Breast epithelium (tissue), 3 donors: ENCODE results near the gene SEMA3G.

Source experiments
- POLR2AphosphoS5 ChIP-seq, 3 donors: sonication (generic); formaldehyde crosslinking; IDR thresholded peaks; one replicate each; pipeline ENCODE4 v1.6.1; 2017; ENCODE audit warnings: antibody characterized with exemption in 3 of 3
- TF ChIP-seq, protein P1 (sequence below), 3 donors: fragments of 450-650 bp; IDR thresholded peaks; one replicate each; pipeline ENCODE4 v1.5.1; 2016 to 2017; ENCODE audit warnings: antibody characterized with exemption in 3 of 3, mild to moderate bottlenecking in 3 of 3, moderate library complexity in 3 of 3

DNA sequence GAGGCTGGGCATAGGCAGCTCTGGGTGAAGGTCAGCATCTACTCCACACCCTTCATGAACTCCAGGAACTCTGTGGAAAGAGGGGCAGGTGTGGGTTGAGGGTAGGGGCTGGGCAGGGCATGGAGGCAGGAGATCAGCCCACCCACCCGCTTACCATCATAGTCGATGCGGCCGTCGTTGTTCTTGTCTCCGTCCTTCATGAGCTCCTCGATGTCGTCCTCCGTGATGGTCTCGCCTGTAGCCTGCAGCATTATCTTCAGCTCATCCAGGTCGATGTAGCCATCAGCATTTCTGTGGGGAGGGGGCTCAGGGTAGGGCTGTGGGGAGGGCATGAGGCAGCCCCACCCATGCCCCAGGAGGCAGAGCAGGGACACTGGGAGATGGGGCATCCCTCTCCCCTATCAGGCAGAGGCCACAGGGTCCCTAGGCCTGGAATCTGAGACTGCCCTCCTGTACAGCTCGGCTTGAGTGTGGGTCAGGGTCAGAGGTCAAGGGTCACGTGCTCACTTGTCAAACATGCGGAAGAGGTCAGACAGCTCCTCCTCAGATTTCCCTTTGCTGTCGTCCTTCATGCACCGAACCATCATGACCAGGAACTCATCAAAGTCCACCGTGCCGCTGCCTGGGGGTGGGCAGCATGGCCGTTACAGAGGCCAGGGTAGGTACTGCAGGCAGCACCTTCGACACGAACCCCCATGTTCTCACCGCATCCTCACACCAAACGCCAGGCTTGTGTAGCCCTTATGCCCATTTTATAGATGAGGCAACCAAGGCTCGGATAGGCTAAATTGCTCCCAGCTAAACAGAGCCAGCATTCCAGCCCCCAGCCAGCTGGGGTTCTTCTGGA is 6.6 kb upstream of the SEMA3G start:
- TF ChIP-seq, protein P1, sequence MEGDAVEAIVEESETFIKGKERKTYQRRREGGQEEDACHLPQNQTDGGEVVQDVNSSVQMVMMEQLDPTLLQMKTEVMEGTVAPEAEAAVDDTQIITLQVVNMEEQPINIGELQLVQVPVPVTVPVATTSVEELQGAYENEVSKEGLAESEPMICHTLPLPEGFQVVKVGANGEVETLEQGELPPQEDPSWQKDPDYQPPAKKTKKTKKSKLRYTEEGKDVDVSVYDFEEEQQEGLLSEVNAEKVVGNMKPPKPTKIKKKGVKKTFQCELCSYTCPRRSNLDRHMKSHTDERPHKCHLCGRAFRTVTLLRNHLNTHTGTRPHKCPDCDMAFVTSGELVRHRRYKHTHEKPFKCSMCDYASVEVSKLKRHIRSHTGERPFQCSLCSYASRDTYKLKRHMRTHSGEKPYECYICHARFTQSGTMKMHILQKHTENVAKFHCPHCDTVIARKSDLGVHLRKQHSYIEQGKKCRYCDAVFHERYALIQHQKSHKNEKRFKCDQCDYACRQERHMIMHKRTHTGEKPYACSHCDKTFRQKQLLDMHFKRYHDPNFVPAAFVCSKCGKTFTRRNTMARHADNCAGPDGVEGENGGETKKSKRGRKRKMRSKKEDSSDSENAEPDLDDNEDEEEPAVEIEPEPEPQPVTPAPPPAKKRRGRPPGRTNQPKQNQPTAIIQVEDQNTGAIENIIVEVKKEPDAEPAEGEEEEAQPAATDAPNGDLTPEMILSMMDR (IDR thresholded peaks at IDR 0.05): no peak
- no peak for TF ChIP-seq POLR2AphosphoS5 (IDR thresholded peaks at IDR 0.05)
